H1 (cell line): ENCODE measurements around the gene RARRES2.

Experiments
- ATF3 ChIP-seq: IDR thresholded peaks from 2 replicates; pipeline ENCODE4 v1.6.1; 2011; ENCODE audit warnings: low read depth, mild to moderate bottlenecking, low read length; ENCODE audit not compliant: insufficient read depth
- BACH1 ChIP-seq: IDR thresholded peaks from 2 replicates; pipeline ENCODE4 v1.6.1; 2012; ENCODE audit warnings: low read length, improper control_type of control experiment
- BRCA1 ChIP-seq: IDR thresholded peaks from 2 replicates; pipeline ENCODE4 v1.6.1; 2012; ENCODE audit warnings: low read depth, low read length, improper control_type of control experiment
- CHD2 ChIP-seq: IDR thresholded peaks from 2 replicates; pipeline ENCODE4 v1.6.1; 2012; ENCODE audit warnings: low read length, improper control_type of control experiment
- CTCF ChIP-seq, 3 experiments: IDR thresholded peaks; 1 replicate in 2 of 3; 2 replicates in 1 of 3; pipeline versions ENCODE4 v1.5.1 to v1.6.1; 2011; ENCODE audit warnings: low read length in 3 of 3, mild to moderate bottlenecking in 3 of 3, inconsistent platforms in 2 of 3, low read depth in 1 of 3, moderate library complexity in 1 of 3; ENCODE audit not compliant: insufficient read depth in 1 of 3; ENCODE audit errors: control extremely low read depth in 1 of 3
- EP300 ChIP-seq, 2 experiments: IDR thresholded peaks; 1 replicate in 1 of 2; 2 replicates in 1 of 2; pipeline ENCODE4 v1.6.1; 2011 to 2012; ENCODE audit warnings: low read depth in 2 of 2, low read length in 2 of 2, mild to moderate bottlenecking in 2 of 2, borderline replicate concordance in 1 of 2, inconsistent platforms in 1 of 2, moderate library complexity in 1 of 2
- EZH2 ChIP-seq: fragments of 200-600 bp; sonication (generic); IDR thresholded peaks from 2 replicates; pipeline ENCODE4 v1.7.1; 2012; ENCODE audit warnings: low read depth, mild to moderate bottlenecking, moderate library complexity, low read length, inconsistent platforms; ENCODE audit not compliant: severe bottlenecking
- JUN ChIP-seq: IDR thresholded peaks from 2 replicates; pipeline ENCODE4 v1.6.1; 2011; ENCODE audit warnings: low read depth, mild to moderate bottlenecking, improper control_type of control experiment, low read length
- POLR2A ChIP-seq, 2 experiments: IDR thresholded peaks; 1 replicate in 1 of 2; 2 replicates in 1 of 2; pipeline ENCODE4 v1.6.1; 2011; ENCODE audit warnings: low read depth in 2 of 2, low read length in 2 of 2, mild to moderate bottlenecking in 2 of 2; ENCODE audit errors: control extremely low read depth in 1 of 2
- RFX5 ChIP-seq: IDR thresholded peaks from 2 replicates; pipeline ENCODE4 v1.6.1; 2011; ENCODE audit warnings: low read depth, low read length, improper control_type of control experiment, borderline replicate concordance
- SIN3A ChIP-seq, 2 experiments: IDR thresholded peaks in 1 of 2; conservative IDR thresholded peaks in 1 of 2; 2 replicates each; pipeline ENCODE4 v1.6.1; 2011 to 2012; ENCODE audit warnings: low read length in 2 of 2, improper control_type of control experiment in 1 of 2, low read depth in 1 of 2, mild to moderate bottlenecking in 1 of 2
- TBP ChIP-seq: IDR thresholded peaks from 2 replicates; pipeline ENCODE4 v1.6.1; 2011; ENCODE audit warnings: low read depth, low read length, improper control_type of control experiment

GRCh38 chr7:150325901-150326300 is 15.5 kb downstream of the RARRES2 start:
- TF ChIP-seq TBP: no peak
- TF ChIP-seq CTCF (IDR thresholded peaks at IDR 0.05; ENCODE audit: control extremely low read depth in 1 of 3, insufficient read depth in 1 of 3, low read depth in 1 of 3, low read length in 3 of 3): no peak
- no peak for TF ChIP-seq BACH1
- TF ChIP-seq ATF3: no peak
- TF ChIP-seq SIN3A (conservative IDR thresholded peaks at IDR 0.05 in 1 of 2, IDR thresholded peaks at IDR 0.05 in 1 of 2; ENCODE audit: low read depth in 1 of 2, low read length in 2 of 2): no peak
- no peak for TF ChIP-seq CHD2
- TF ChIP-seq EP300 (IDR thresholded peaks at IDR 0.05; ENCODE audit: borderline replicate concordance in 1 of 2, low read depth in 2 of 2, low read length in 2 of 2): no peak
- no peak for TF ChIP-seq BRCA1
- no peak for TF ChIP-seq POLR2A (IDR thresholded peaks at IDR 0.05; ENCODE audit: control extremely low read depth in 1 of 2, low read depth in 2 of 2, low read length in 2 of 2)
- no peak for TF ChIP-seq JUN
- no peak for TF ChIP-seq RFX5
- no peak for TF ChIP-seq EZH2
